IMR-90 (cell line): ENCODE measurements around the gene HCFC1.

Experiments
- BHLHE40 ChIP-seq: fragments of 150-350 bp; IDR thresholded peaks from 2 replicates; pipeline ENCODE4 v1.6.1; 2016; ENCODE audit warnings: mild to moderate bottlenecking, low read depth, low read length
- CEBPB ChIP-seq: IDR thresholded peaks from 2 replicates; pipeline ENCODE4 v1.6.1; 2012; ENCODE audit warnings: low read depth, low read length, improper control_type of control experiment
- CHD1 ChIP-seq: IDR thresholded peaks from 2 replicates; pipeline ENCODE4 v1.6.1; 2012; ENCODE audit warnings: low read depth, low read length, improper control_type of control experiment
- CTCF ChIP-seq: conservative IDR thresholded peaks from 2 replicates; pipeline ENCODE4 v1.5.1; 2012; ENCODE audit warnings: mild to moderate bottlenecking, low read depth, low read length, improper control_type of control experiment
- FOS ChIP-seq: fragments of 150-350 bp; IDR thresholded peaks from 2 replicates; pipeline ENCODE4 v1.6.1; 2016; ENCODE audit warnings: low read depth, low read length
- MAZ ChIP-seq: IDR thresholded peaks from 2 replicates; pipeline ENCODE4 v1.6.1; 2012; ENCODE audit warnings: low read depth, mild to moderate bottlenecking, low read length, improper control_type of control experiment, moderate library complexity, borderline replicate concordance
- MXI1 ChIP-seq: IDR thresholded peaks from 2 replicates; pipeline ENCODE4 v1.6.1; 2012; ENCODE audit warnings: low read depth, mild to moderate bottlenecking, low read length, moderate library complexity, borderline replicate concordance
- POLR2A ChIP-seq: IDR thresholded peaks from 2 replicates; pipeline ENCODE4 v1.6.1; 2012; ENCODE audit warnings: mild to moderate bottlenecking, low read depth, low read length
- RAD21 ChIP-seq: IDR thresholded peaks from 2 replicates; pipeline ENCODE4 v1.6.1; 2012; ENCODE audit warnings: low read length, improper control_type of control experiment
- RCOR1 ChIP-seq: IDR thresholded peaks from 2 replicates; pipeline ENCODE4 v1.6.1; 2012; ENCODE audit warnings: mild to moderate bottlenecking, low read length, improper control_type of control experiment; ENCODE audit not compliant: insufficient replicate concordance
- RFX5 ChIP-seq: IDR thresholded peaks from 2 replicates; pipeline ENCODE4 v1.8.0; 2012; ENCODE audit warnings: low read depth, mild to moderate bottlenecking, low read length, moderate library complexity
- SMC3 ChIP-seq: fragments of 150-350 bp; IDR thresholded peaks from 2 replicates; pipeline ENCODE4 v1.6.1; 2016; ENCODE audit warnings: low read depth, mild to moderate bottlenecking, antibody characterized with exemption, low read length, moderate library complexity
- TF ChIP-seq, protein P1 (sequence below): fragments of 150-350 bp; IDR thresholded peaks from 2 replicates; pipeline ENCODE4 v1.6.1; 2016; ENCODE audit warnings: low read depth, mild to moderate bottlenecking, low read length, moderate library complexity, borderline replicate concordance
- TF ChIP-seq, protein P2 (sequence below): fragments of 150-350 bp; IDR thresholded peaks from 2 replicates; pipeline ENCODE4 v1.6.1; 2017; ENCODE audit warnings: mild to moderate bottlenecking, antibody characterized with exemption, low read length, low read depth

DNA sequence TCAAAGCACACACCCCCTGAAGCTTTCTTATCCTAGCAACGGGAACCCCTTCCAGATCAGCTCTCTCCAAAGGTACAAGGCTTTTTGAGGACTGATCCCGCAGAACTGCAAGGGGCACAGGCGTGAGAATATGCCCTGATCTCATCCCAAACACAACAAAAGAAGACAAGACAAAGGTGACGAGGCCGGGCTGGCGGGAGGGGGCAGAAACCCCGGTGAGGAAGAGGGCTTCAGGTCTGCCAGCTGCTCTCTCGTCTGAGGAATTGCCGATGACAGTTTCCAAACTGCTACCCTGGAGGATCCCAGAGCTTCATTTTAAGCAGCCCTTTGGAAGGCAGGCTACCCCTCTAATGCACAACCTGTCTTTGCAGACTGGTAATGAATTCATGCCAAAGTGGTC, 3.4 kb downstream of the HCFC1 start:
- TF ChIP-seq CTCF (no peak), POLR2A (no peak), MAZ (no peak), RAD21 (no peak), BHLHE40 (no peak), MXI1 (no peak), RFX5 (no peak), RCOR1 (no peak), SMC3 (no peak), CEBPB (no peak), CHD1 (no peak), FOS (no peak)
- TF ChIP-seq, protein P1, sequence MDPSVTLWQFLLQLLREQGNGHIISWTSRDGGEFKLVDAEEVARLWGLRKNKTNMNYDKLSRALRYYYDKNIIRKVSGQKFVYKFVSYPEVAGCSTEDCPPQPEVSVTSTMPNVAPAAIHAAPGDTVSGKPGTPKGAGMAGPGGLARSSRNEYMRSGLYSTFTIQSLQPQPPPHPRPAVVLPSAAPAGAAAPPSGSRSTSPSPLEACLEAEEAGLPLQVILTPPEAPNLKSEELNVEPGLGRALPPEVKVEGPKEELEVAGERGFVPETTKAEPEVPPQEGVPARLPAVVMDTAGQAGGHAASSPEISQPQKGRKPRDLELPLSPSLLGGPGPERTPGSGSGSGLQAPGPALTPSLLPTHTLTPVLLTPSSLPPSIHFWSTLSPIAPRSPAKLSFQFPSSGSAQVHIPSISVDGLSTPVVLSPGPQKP = no peak
- TF ChIP-seq, protein P2, sequence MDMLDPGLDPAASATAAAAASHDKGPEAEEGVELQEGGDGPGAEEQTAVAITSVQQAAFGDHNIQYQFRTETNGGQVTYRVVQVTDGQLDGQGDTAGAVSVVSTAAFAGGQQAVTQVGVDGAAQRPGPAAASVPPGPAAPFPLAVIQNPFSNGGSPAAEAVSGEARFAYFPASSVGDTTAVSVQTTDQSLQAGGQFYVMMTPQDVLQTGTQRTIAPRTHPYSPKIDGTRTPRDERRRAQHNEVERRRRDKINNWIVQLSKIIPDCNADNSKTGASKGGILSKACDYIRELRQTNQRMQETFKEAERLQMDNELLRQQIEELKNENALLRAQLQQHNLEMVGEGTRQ = no peak
